ENCODE data around the gene PPP1R9B.
A peak's percentile ranks its signal among the peaks of the same experiment; 100 is the strongest.

The PPP1R9B gene

GRCh38 chr17:50187751-50188530, 37.5 kb upstream of the PPP1R9B start:
- no peak for DNase-seq (ENCODE audit: low spot score)

GRCh38 chr17:50187394-50187725, 36.9 kb upstream of the PPP1R9B start:
- no peak for DNase-seq (ENCODE audit: low spot score)

DNA sequence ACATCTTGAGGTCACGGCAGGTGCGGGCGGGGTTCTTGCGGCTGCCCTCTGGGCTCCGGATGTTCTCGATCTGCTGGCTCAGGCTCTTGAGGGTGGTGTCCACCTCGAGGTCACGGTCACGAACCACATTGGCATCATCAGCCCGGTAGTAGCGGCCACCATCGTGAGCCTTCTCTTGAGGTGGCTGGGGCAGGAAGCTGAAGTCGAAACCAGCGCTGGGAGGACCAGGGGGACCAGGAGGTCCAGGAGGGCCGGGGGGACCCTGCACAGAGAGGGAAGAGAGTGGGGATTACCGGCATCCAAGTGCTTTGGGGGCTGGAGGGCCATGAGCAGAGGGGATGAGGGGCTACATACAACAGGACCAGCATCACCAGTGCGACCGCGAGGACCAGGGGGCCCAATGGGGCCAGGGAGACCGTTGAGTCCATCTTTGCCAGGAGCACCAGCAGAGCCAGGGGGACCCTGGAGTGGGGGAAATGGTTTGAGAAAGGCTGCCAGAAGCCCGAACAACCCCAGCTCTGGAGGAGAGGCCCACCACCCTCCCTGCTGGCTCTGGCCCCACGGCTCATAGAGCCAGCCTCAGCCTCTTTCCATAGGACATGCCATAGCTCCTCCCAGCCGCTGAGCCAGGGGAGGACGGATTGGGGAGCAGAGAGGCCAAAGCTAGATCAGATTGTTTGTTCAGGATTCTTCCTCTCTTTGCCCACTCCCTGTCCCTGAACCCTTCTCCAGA, 36.4 kb upstream of the PPP1R9B start:
- no peak for DNase-seq (ENCODE audit: low spot score)

GRCh38 chr17:50185631-50186471, 35.4 kb upstream of the PPP1R9B start:
- DNase-seq (ENCODE audit: low spot score), result no peak

DNA sequence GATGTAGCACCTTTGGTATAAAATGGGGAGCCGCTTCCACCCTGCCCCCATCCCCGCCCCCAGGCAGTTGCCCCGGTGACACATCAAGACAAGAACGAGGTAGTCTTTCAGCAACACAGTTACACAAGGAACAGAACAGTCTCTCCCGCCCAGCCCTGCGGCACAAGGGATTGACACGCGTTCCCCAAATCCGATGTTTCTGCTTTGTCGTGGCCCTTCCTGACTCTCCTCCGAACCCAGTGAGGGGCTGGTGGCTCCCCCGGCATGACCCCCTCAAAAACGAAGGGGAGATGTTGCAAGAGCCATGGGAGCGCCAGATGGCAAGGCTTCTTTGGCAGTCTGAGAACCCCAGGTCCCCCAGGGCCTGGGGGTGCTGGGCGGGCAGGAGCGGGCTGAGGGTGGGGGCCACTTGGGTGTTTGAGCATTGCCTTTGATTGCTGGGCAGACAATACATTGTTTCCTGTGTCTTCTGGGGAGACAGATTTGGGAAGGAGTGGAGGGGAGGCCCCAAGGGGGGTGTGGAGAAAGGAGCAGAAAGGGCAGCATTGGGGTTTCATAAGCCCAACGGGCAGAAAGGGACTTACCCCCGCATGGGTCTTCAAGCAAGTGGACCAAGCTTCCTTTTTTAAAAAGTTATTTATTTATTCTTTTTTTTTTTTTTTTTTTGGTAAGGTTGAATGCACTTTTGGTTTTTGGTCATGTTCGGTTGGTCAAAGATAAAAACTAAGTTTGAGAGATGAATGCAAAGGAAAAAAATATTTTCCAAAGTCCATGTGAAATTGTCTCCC, 34.3 kb upstream of the PPP1R9B start:
- peak; percentile 75 for DNase-seq (ENCODE audit: low spot score)

DNA sequence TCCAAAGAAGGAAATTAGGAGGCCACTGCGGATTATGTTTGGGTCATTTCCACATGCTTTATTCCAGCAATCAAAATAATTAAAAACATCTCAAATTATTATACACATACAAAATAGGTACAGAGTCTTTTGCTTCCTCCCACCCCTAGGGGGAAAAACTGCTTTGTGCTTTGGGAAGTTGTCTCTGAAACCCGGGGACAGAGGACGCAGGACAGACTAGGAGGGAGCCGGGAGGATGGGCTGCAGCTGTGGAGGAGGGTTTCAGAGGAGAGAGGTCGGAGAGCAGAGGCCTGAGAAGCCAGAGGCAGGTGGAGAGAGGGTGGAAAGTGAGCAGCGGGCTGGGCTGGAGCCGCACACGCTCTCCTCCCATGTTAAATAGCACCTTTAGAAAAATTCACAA, 33.6 kb upstream of the PPP1R9B start:
- no peak for DNase-seq (ENCODE audit: low spot score)

GRCh38 chr17:50183421-50183994, 33.0 kb upstream of the PPP1R9B start:
- no peak for DNase-seq (ENCODE audit: low spot score)

- DNase-seq (ENCODE audit: low spot score), result no peak
Measured at GRCh38 chr17:50182783-50183420, 32.4 kb upstream of the PPP1R9B start.

DNA sequence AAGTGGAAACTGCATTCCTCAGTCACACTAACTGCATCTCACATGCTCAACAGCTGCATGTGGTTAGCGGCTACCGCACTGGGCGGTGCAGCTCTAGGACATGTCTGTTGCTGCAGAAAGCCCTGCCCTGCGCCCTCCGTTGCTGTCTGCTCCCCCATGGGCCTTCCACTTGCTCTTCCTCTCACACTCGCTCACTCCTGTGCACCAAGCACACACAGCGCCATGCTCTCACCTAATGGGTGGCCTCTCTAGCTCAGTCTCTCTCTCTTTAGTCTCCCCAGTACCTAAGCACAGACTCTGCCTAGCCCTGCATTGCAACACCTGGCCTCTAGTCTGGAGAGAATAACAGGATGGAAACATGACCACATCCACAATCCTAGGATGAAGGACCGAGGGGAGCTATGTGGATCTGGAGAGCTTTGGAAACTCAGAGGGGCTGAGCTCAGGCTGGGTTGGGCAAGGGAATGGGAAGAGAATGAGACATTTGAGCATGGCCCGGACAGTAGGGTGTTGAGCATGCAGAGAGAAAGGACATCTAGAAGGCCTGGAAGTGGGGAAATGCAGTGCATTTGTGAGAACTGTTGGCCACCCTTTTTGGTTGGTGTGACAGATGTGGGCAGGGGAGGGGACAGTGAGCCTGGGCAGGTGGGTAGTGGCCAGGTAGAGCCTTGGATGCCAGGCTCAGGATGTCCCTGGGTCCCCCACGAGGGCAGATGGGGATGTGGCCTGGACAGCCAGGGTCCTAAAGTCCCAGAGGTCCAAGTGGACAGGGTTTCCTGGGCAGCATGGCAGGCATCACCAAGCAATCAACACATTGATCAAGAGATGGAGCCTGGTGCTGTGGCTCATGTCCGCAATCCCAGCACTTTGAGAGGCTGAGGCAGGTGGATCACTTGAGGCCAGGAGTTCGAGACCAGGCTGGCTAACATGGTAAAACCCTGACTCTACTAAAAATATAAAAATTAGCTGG, 31.4 kb upstream of the PPP1R9B start:
- DNase-seq (ENCODE audit: low spot score), result no peak

DNA sequence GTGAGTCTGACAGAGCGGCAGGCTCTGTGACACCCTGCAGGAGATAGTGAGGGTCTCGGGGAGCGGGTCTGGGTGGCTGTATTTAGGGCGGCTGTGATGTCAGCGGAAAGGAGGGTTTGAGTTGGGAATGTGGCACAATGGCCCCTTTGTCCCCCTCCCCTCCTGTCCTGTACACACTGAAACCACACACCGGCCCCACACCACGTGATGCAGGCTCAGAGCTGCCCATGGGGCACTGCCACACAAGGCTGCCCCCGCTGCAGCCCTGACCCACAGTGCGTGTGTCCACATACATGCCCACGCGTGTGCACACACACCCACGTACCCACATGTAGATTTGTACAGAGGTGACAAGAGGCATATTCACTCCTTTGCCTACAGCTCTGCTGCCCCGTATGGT, 30.7 kb upstream of the PPP1R9B start:
- peak; percentile 56 for DNase-seq (ENCODE audit: low spot score)

DNA sequence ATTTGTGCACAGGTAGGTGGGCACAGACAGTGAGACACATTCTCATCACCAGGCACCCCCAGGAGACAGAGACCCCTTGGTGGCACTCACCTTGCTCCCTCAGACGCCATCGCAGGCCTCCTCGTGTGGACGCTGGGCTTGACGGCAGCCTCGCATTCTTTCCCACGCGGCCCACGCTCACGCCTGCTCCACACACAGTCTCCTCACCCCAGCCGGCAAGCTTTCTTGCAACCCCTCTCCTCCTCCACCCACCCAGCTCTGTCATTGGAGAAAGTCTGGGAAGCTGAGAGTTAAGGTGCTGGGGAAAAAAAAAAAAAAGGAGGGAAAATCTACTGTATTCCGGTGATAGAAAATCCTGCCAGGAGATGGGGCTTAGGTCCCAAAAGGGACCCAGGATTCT, 30.1 kb upstream of the PPP1R9B start:
- no peak for DNase-seq (ENCODE audit: low spot score)

- no peak for DNase-seq (ENCODE audit: low spot score)
Measured at GRCh38 chr17:50180111-50180510, 29.6 kb upstream of the PPP1R9B start.

DNA sequence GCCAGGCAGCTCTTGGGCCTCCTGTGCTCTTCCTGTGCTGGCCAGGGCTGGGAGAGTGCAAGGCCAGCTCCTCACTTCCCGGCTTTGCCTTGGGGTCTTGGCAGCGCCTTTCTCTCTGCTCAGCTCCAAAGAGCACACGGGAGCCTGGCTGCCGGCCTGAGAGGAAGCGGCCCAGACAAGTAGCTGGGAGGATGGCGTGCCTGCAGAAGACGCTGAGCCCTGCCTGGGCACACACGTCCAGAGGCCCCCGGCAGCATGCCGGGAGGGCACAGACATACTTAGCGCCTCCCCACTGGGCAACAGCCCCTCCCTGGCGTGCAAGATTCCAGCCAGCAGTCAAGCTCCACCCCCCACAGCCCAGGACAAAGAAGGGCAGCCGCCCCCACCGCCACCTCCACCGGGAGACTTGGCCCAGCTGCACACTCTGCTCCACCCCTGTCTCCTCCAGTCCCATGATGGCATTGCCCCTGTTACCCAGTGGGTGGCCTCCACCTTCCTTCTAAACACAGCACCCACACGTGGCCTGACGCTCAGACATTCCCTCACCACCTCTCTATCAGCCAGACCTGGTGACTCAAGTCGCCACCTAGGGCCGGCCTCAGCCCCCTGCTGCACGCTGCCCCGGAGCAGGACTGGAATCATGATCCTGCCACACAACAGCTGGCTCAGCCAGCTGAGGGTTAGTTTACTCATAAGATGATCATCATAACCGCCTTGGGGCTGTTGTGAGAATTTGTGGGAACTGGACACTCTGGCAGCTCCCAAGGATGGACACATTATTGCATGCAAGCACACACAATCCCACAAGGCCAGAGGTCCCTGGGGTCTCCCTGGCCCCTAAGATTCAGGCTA, 27.7 kb upstream of the PPP1R9B start:
- no peak for DNase-seq (ENCODE audit: low spot score)

- DNase-seq (ENCODE audit: low spot score), result no peak
Measured at GRCh38 chr17:50177476-50177875, 27.0 kb upstream of the PPP1R9B start.

- DNase-seq (ENCODE audit: low spot score), result no peak
Measured at GRCh38 chr17:50176559-50177357, 26.3 kb upstream of the PPP1R9B start.

- no peak for DNase-seq (ENCODE audit: low spot score)
Measured at GRCh38 chr17:50175035-50175807, 24.7 kb upstream of the PPP1R9B start.

DNA sequence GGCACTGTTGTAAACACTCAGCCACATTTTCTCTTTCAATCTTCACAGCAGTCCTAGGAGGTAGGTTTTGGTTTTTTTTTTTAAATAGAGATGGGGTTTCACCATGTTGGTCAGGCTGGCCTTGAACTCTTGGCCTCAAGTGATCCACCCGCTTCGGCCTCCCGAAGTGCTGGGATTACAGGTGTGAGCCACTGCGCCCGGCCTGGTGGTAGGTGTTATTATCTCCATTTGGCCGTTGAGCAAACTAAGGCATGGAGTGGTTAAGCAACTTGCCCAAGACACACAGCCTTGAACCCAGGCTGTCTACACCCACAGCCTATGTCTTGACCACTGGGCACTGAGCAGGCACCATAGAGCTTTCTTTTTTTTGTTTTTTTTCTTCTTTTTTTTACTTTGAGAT, 24.0 kb upstream of the PPP1R9B start:
- DNase-seq (ENCODE audit: low spot score), result no peak
